GM12892 (cell line): Measurements from ENCODE around the gene TAS2R39.

ENCODE experiments used
- POLR2A ChIP-seq: IDR thresholded peaks from 2 replicates; pipeline ENCODE4 v1.6.1; 2011; ENCODE audit warnings: low read depth, low read length, control low read depth
- POLR2AphosphoS5 ChIP-seq: IDR thresholded peaks from 2 replicates; pipeline ENCODE4 v1.6.1; 2011; ENCODE audit warnings: low read depth, low read length, control low read depth

GRCh38 chr7:143185551-143185950 lies 2.3 kb downstream of the TAS2R39 start:
- no peak for TF ChIP-seq POLR2AphosphoS5
- TF ChIP-seq POLR2A: no peak
